GM12875 (cell line): ENCODE results near the gene SFSWAP.
A peak's percentile ranks its signal among the peaks of the same experiment; 100 is the strongest.
"Not testable (repeated sequence)": the region's sequence is repeated elsewhere in the genome, so short reads cannot be mapped to it uniquely, and the experiment has no call there.

Experiments used
- H3K4me3 ChIP-seq: one replicate; pipeline ENCODE4 v1.5.1; 2011; ENCODE audit warnings: low read depth, low read length, control low read depth
- CTCF ChIP-seq: IDR thresholded peaks from 2 replicates; pipeline ENCODE4 v1.5.1; 2011; ENCODE audit warnings: low read depth, mild to moderate bottlenecking, control low read depth, inconsistent platforms, low read length, moderate library complexity, borderline replicate concordance; ENCODE audit not compliant: insufficient read depth

SFSWAP gene

GRCh38 chr12:131710464-131711457 is at the start of gene SFSWAP:
TSS of gene SFSWAP (plus strand) at chr12:131711090. CDS start at chr12:131711230, 140 bp downstream.
- H3K4me3 ChIP-seq = peak within 1 kb of the TSS; percentile 69
- TF ChIP-seq CTCF = no peak

GRCh38 chr12:131661170-131661985 is 49.5 kb upstream of the SFSWAP start:
- not testable (repeated sequence) for H3K4me3 ChIP-seq

- H3K4me3 ChIP-seq = not testable (repeated sequence)
Observed at GRCh38 chr12:131661986-131662288, 49.0 kb upstream of the SFSWAP start.

GRCh38 chr12:131662346-131662745 is 48.5 kb upstream of the SFSWAP start:
- H3K4me3 ChIP-seq = not testable (repeated sequence)

- not testable (repeated sequence) for H3K4me3 ChIP-seq
Observed at GRCh38 chr12:131665666-131666065, 45.2 kb upstream of the SFSWAP start.

GRCh38 chr12:131666486-131666885 is 44.4 kb upstream of the SFSWAP start:
- H3K4me3 ChIP-seq = not testable (repeated sequence)

- not testable (repeated sequence) for H3K4me3 ChIP-seq
Observed at GRCh38 chr12:131666978-131667601, 43.8 kb upstream of the SFSWAP start.

GRCh38 chr12:131671276-131671675 is 39.6 kb upstream of the SFSWAP start:
- no peak overlapping the region for H3K4me3 ChIP-seq
- TF ChIP-seq CTCF = no peak

GRCh38 chr12:131671871-131672270 is 39.0 kb upstream of the SFSWAP start:
- no peak for TF ChIP-seq CTCF
- H3K4me3 ChIP-seq = no peak overlapping the region

- no peak overlapping the region for H3K4me3 ChIP-seq
- TF ChIP-seq CTCF = no peak
Observed at GRCh38 chr12:131672311-131672940, 38.5 kb upstream of the SFSWAP start.
